ENCODE results near the gene MTFR2.
"Not testable (repeated sequence)": the region's sequence is repeated elsewhere in the genome, so short reads cannot be mapped to it uniquely, and the experiment has no call there.

Gene MTFR2

DNA sequence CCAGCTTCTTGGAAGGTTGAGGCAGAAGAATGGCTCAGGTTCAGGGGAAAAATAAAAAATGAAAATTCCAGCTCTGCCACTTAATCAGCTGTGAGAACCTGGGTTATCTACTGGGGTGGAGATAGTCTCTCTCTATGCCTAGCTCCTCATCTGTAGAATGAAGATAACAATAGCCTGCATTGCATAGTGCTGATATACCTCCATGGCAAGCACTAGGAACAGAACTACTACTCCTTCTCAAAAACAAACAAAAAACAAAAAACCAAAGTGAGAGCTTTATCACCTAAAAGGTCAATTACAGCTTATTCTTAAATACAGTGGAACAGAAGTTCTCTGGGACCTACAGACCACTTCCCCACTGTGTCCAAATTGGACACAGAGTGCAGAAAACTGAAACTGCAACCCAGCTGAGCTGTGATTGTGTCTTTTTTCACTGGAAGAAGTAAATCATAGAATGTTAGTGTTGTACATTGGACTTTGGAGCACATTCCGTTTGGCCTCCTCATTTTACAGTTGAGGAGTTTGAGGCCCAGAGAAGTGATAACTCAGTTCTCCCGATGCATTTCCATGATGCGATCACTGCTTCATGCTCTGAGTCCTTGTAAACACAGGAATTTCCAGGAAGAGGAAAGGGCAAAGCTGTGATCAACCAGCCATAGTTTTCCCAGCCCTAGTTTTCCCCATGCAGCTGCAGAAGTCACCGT is 23.3 kb downstream of the MTFR2 start:
- DNase-seq (ENCODE audit: low read depth in 1 of 2, low spot score in 1 of 2) = no peak
- in situ Hi-C loops (cut with HindIII; ENCODE audit: low pct_unique_long_range_greater_than_20kb, low sequenced_read_pairs) = no loop called here
- TF ChIP-seq JUND (IDR thresholded peaks at IDR 0.05; ENCODE audit: low read depth) = no peak

DNA sequence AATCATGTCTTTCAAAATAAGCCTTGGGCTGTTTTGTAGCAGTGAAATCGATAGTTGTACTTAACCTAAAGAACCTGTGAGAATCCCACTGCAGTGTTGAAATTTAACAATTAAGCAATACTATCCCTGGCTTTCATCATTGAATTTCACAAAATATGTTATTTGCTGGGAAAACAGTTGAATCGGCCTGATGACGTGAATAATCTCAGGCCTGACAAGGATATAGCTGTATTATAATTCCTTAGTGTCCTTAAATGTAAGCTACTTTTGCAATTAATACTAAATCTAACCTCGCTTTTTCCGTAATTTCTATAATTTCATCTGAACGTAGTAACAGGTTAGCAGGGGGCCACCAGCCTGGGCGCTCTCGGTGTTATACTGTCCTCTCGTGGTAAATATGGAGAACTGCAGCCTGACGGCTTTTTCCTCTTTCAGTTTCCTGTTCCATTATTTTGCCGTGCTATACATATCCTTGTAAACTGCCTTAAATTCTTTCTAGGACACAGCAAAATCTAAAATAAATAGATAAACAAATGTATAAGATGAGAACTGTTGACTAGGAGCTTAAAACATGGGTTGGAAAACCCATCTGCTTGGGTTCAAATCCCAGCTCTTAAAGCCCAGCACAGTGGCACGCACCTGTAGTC is 24.0 kb downstream of the MTFR2 start:
- DNase-seq (ENCODE audit: low read depth in 1 of 2, low spot score in 1 of 2) = peak; percentile 18 to 37
- TF ChIP-seq JUND (IDR thresholded peaks at IDR 0.05; ENCODE audit: low read depth) = no peak
- in situ Hi-C loops (cut with HindIII; ENCODE audit: low pct_unique_long_range_greater_than_20kb, low sequenced_read_pairs) = no loop called here

DNA sequence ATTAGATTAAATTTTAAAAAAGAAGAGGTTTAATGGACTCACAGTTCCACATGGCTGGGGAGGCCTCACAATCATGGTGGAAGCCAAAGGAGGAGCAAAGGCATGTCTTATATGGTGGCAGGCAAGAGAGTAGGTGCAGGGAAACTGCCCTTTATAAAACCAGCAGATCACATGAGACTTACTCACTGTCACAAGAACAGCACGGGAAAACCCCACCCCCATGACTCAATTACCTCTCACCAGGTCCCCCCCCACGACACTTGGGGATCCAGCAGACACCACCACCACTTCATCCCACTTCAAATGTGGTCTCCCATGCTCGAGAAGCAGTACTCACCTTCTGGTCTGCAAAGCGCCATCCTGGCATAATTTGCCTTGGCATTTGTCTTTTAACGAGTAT is 24.6 kb downstream of the MTFR2 start:
- DNase-seq (ENCODE audit: low read depth in 1 of 2, low spot score in 1 of 2) = no peak
- in situ Hi-C loops (cut with HindIII; ENCODE audit: low pct_unique_long_range_greater_than_20kb, low sequenced_read_pairs) = no loop called here

DNA sequence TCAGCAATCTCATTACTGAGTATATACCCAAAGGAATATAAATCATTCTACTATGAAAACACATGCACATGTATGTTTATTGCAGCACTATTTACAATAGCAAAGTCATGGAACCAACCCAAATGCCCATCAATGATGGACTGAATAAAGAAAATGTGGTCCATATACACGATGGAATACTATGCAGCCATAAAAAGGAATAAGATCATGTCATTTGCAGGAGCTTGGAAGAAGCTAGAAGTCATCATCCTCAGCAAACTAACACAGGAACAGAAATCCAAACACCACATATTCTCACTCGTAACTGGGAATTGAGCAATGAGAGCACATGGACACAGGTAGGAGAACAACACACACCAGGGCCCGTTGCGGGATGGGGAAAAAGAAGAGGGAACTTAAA is 25.1 kb downstream of the MTFR2 start:
- in situ Hi-C loops (cut with HindIII; ENCODE audit: low pct_unique_long_range_greater_than_20kb, low sequenced_read_pairs); DNase-seq (ENCODE audit: low read depth in 1 of 2, low spot score in 1 of 2): not testable (repeated sequence)

More for the DNA sequence above, 24.6 kb downstream of the MTFR2 start:
- TF ChIP-seq JUND (IDR thresholded peaks at IDR 0.05; ENCODE audit: low read depth) = no peak

DNA sequence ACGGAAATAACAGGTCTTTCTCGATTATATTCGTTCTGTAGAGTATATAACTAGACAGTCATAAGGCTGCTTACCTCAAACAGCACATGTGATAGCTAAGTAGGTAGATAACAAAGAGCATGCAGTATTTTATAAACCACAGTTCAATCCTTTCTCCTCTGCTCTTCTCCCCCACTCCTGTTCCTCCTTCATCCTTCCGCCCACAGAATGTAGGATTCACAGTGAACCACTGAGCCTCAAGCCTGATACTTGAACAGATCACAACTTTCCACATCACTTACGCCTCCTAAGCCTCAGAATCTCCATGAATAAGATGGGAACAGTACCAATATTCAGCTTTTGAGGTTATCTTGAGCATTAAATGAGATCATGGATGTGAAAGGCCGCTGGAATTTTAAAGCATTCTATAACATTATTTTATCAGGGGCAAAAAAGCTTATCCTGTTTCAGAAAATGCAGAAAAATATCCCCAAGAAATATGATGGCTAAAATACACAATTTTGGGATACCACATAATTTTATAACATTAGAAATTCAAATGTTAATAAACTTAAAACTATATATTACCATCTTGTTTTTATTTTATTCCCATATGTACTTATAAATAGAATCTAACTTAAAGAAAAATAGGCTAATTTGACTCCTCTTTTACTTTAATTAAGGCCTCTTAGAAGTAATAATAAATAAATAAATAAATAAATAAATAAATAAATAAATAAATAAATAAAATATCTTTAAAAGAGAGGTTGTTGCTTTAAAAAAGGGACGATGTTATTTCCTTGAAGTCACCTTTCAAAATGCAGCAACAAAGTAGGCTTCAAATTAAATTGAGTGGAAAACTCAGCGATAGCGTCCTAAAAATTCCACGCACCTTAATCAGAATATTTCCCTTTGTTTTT is 33.4 kb downstream of the MTFR2 start:
- DNase-seq (ENCODE audit: low read depth in 1 of 2, low spot score in 1 of 2) = no peak
- no peak for TF ChIP-seq JUND (IDR thresholded peaks at IDR 0.05; ENCODE audit: low read depth)
- in situ Hi-C loops (cut with HindIII; ENCODE audit: low pct_unique_long_range_greater_than_20kb, low sequenced_read_pairs) = no loop called here

DNA sequence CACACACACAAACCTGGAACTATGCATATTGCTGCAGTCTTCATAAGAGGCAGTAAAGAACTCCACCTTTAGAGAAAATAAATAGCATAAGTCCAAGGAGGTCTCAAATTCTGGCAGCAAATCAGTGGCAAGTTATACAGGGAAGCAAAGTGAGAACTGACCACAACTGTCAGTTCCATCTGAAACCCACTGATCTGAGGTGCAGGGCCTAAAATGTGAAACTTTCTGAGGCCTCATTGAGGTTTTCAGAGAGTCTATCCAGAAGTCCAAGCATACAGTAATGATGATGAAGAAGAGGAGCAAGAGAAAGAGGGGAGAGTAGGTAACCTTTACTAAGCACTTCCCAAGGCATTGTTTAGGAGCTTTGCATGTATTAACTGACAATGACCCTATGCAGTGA is 36.3 kb downstream of the MTFR2 start:
- DNase-seq (ENCODE audit: low read depth in 1 of 2, low spot score in 1 of 2) = no peak
- no peak for TF ChIP-seq JUND (IDR thresholded peaks at IDR 0.05; ENCODE audit: low read depth)
- in situ Hi-C loops (cut with HindIII; ENCODE audit: low pct_unique_long_range_greater_than_20kb, low sequenced_read_pairs) = no loop called here

DNA sequence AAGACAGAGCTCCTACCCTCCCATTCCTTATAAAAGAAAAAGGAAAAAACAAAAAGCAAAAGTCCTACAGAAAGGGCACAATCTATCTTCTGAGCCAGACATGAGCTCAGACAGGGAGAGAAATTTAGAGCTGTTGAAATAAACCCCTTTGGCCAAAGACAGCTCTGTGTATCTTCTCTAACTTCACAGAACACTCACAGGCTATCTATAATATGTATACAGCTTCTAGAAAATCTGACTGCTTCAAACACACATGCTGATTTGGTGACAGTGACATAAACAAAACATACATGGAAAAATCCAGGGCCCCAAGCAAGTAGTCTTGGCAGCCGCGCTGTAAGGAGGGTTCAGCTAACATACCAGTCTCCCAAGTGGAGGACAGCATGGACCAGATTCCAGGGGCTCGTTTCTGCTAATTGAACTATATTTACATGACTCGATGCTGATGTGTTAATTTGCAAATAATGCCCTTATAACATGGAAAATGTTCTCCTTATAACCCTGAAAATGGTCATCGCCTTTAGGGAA is 37.0 kb downstream of the MTFR2 start:
- in situ Hi-C loops (cut with HindIII; ENCODE audit: low pct_unique_long_range_greater_than_20kb, low sequenced_read_pairs) = no loop called here

DNA sequence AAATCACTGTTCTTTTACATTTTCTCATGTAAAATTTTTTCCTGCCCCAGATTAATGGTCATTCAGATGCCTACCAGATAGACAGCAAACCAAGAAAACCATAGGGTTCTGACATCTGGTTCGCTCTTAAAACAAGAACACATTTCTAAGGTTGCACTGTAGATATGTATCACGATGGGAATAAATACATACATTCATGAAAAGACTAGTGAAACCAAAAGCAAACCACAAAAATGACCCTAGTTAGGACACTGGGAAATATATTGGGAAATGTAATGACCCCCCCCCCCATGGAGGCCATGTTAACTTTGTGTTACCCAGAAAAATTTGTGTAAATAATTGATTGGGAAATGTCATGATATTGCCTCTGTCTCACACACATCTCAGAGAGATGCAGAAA is 37.5 kb downstream of the MTFR2 start:
- TF ChIP-seq JUND (IDR thresholded peaks at IDR 0.05; ENCODE audit: low read depth) = no peak
- DNase-seq (ENCODE audit: low read depth in 1 of 2, low spot score in 1 of 2) = no peak
- in situ Hi-C loops (cut with HindIII; ENCODE audit: low pct_unique_long_range_greater_than_20kb, low sequenced_read_pairs) = no loop called here

More for the DNA sequence above, 37.0 kb downstream of the MTFR2 start:
- TF ChIP-seq JUND (IDR thresholded peaks at IDR 0.05; ENCODE audit: low read depth) = no peak
- no peak for DNase-seq (ENCODE audit: low read depth in 1 of 2, low spot score in 1 of 2)

DNA sequence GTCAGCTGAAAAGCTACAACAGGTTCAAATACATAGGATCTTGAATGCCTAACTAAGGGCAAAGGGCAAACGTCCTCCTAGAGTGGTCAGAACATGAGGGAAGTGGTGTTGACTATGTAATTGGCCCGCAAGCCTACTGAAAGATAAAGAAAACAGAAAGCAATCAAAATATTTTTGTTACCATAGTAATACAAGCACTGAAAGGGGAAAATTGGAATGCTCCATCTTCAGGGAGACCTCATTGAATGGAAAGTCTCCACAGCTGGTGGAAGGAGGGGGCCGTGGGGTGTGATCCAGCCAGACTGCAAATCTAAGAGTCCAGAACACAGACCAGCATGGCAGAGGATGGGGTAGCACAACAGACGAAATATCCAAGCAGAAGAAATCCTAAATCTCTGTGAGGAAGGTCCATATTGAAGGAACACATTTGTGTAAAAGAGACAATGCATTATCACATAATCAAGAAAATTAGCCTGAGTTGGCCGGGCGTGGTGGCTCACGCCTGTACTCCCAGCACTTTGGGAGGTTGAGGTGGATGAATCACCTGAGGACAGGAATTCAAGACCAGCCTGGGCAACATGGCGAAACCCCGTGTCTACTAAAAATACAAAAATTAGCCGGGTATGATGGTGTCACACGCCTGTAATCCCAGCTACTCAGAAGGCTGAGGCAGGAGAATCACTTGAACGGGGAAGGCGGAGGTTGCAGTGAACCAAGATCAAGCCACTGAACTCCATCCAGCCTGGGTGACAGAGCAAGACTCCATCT is 39.5 kb downstream of the MTFR2 start:
- no peak for DNase-seq (ENCODE audit: low read depth in 1 of 2, low spot score in 1 of 2)
- in situ Hi-C loops (cut with HindIII; ENCODE audit: low pct_unique_long_range_greater_than_20kb, low sequenced_read_pairs) = no loop called here
- no peak for TF ChIP-seq JUND (IDR thresholded peaks at IDR 0.05; ENCODE audit: low read depth)

DNA sequence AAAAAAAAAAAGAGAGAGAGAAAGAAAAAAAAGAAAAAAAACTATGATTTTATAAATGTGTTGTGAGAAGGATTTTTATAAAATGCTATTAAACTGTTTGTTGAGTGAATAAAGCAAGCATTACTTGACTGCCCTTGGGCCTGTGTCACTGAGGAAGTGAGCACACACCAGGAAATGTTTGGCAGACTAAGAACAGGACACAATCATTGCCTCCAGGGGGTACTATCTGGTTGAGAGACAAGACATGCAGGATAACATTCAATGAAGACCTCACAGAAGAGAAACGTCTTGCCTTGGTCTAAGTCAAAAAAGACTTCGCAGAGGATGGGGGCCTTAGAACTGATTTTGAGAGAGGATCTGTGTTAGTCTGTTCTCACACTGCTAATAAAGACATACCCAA is 40.6 kb downstream of the MTFR2 start:
- in situ Hi-C loops (cut with HindIII; ENCODE audit: low pct_unique_long_range_greater_than_20kb, low sequenced_read_pairs) = no loop called here
- no peak for DNase-seq (ENCODE audit: low read depth in 1 of 2, low spot score in 1 of 2)
- no peak for TF ChIP-seq JUND (IDR thresholded peaks at IDR 0.05; ENCODE audit: low read depth)

DNA sequence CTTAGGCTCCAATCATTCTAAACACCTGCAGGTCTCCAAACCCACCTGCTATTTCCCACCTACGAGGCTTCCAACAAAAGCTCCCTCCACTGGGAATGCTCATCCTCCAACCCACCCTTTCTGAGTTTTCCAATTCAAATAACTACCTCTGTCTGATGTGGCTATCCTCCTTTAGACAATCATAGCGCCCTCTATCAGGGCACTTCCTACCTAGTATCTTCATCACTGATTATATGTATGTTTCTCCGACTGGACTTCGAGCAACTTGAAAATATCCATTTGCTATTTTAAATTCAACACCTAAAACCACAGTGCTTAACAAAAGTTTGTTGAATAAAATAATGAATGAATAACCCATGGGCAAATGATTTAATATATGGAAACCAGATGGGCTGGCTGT is 41.3 kb downstream of the MTFR2 start:
- no peak for DNase-seq (ENCODE audit: low read depth in 1 of 2, low spot score in 1 of 2)
- no peak for TF ChIP-seq JUND (IDR thresholded peaks at IDR 0.05; ENCODE audit: low read depth)
- in situ Hi-C loops (cut with HindIII; ENCODE audit: low pct_unique_long_range_greater_than_20kb, low sequenced_read_pairs) = no loop called here

DNA sequence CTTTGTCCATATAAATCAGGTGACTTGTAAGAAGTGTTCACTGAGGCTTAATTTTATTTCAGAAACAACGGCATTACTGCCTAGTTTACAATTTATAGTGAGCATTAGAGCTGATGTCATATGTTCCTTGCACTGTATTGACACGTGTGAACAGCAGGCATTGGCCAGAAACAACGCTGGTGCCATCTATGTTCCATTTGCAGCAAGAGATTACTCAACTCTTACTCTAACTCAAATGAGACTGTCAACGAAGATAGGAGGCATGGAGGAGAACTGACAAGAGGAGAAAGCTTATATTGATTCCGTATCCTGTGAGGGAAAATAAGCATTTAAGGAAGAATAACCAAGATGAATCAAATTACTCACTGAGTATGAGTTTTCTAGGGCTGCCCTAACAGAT is 48.4 kb downstream of the MTFR2 start:
- DNase-seq (ENCODE audit: low read depth in 1 of 2, low spot score in 1 of 2) = peak in 1 of 2 experiments; percentile 12

More for the DNA sequence above, 48.4 kb downstream of the MTFR2 start:
- TF ChIP-seq JUND (IDR thresholded peaks at IDR 0.05; ENCODE audit: low read depth) = no peak
- in situ Hi-C loops (cut with HindIII; ENCODE audit: low pct_unique_long_range_greater_than_20kb, low sequenced_read_pairs) = no loop called here

Data from T47D (cell line).